Gastrocnemius medialis (tissue), 4 donors: ENCODE data around the gene ARG2.

Experiments
- CTCF ChIP-seq, 5 experiments: fragments of 450-650 bp in 3 of 5; fragments of 200-600 bp in 2 of 5; sonication (generic) in 2 of 5; IDR thresholded peaks in 4 of 5; conservative IDR thresholded peaks in 1 of 5; 1 replicate in 4 of 5; 2 replicates in 1 of 5; pipeline ENCODE4 v1.5.1; 2016 to 2019; ENCODE audit warnings: antibody characterized with exemption in 5 of 5, mild to moderate bottlenecking in 3 of 5, moderate library complexity in 3 of 5
- POLR2A ChIP-seq, 2 donors: fragments of 450-650 bp; IDR thresholded peaks; one replicate each; pipeline ENCODE4 v1.6.1; 2017; ENCODE audit warnings: antibody characterized with exemption in 2 of 2, mild to moderate bottlenecking in 2 of 2, moderate library complexity in 2 of 2

GRCh38 chr14:67668559-67668958 lies 48.8 kb downstream of the ARG2 start:
- TF ChIP-seq CTCF (IDR thresholded peaks at IDR 0.05 in 4 of 5, conservative IDR thresholded peaks at IDR 0.05 in 1 of 5) (no peak), POLR2A (IDR thresholded peaks at IDR 0.05) (no peak)
